GM19351 (cell line): ENCODE measurements around the gene AJAP1.
"Not testable (repeated sequence)": the region's sequence is repeated elsewhere in the genome, so short reads cannot be mapped to it uniquely, and the experiment has no call there.

Experiments used
- ATAC-seq: cut with Tn5 transposase; IDR thresholded peaks from one replicate; pipeline ENCODE4 v1.9.1; 2021; ENCODE audit warnings: mild to moderate bottlenecking, moderate library complexity; ENCODE audit not compliant: unreplicated experiment

AJAP1 gene

DNA sequence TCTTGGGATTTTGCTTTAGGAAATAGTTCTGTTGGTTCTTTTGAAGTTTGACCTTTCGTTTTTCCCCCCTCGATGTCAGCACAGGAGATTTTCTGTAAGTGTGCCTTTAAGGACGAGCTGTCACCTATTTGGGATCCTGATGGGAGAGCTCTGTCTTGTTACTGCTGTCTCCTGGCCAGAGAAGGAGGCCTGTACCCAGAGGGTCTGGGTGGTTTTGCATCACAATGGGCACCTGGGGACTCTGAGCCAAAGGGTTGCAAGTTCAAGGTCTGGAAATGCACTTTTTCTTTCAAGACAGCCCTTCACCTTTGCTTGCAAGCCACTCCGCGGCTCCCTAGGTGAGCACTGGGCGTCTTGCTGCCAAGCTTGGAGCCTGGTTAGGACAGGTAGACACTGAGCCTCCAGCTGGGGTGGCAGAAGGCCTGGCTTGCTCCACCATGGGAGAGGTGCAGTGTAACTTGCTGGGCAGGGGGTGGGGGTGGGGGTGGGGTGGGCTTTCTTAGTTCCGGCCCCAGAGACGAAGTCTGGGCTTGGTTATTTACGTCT, 2.9 kb downstream of the AJAP1 start:
- no peak for ATAC-seq

DNA sequence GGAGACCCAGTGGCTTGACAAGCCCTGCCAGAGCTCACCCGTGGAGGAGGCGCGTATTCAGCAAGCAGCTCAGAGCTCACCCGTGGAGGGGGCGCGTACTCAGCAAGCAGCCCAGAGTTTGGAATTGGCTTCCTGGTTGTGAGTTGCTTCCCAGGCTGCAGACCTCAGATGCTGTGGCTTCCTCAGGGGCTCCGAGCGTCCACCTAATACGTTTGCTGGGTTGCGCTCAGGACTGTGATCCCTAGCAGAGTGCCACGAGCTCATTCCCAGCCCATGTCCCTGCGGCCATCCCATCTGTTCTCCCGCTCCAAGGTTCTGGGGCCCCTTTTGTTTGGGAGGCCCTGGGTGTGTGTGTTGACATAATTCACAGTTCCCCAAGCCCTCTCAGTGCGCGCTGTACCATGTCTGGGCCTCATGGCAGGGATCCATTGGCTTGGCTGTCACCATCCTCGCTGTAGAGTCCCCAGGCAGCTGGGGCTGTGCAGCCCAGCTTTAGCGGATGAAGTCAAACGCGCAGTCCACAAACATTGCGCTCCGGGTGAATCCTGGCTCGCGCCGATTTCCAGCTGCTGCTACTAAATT, 3.6 kb downstream of the AJAP1 start:
- ATAC-seq = no peak

DNA sequence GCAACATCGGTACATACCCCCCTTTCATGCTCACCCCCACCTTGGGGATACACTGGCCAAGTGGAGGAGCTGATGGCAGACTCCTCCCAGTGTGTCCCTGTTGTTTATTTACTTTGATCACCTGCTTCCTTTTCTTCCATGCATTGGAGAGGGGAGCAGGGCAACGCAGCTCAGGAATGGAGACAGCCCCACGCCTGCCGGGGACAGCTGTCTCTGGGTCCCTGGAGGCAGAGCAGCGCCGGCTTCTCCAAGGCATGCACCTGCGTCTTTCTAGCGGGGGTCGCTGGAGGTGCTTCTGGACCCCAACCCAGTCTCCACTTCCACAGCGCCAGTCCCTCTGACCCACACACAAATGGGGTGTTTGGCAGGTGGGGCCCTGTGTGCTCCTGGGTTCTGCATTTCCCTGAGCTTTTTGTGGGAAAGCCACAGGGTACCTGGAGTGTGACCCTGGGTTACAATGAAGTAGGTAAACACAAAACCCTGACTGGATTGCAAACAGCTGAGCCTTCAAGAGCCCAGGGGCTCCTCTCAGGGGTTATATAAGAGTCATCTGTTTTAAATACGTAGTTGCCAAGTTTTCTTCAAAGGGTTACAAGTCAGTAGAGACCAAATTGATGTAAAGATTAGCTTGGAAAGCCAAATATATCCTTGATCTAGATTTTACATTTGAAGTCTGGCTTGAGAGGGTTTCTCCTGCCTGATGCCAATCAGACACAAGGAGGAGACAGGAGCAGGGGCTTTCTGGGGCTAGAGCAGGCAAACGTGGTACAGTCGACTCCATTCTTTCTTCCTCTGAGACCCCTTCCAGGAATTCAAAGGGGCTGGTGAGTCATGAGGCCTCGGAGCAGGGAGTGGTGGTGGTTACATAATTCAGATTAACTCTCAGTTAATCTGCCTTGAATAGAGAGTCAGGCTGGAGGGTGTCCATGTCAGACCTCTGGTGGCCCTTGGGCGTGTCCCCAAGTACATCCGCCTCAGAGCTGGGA, 4.5 kb downstream of the AJAP1 start:
- no peak for ATAC-seq

GRCh38 chr1:4660917-4661594, 6.6 kb downstream of the AJAP1 start:
- ATAC-seq = no peak

DNA sequence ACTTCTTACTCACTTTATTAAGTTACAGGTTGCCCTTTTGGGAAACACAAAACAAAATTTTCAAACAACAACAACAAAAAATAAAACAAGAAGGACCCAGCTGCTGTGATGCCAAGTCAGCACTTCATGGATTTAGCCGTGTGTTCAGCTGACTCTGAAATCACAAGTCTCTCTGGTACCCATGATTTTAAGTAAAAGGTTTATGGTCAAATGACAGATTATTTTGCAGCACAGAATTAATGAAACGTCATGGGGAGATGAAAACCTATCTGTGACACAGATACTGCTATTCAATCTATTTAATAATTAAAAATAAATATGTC, 7.1 kb downstream of the AJAP1 start:
- no peak for ATAC-seq

GRCh38 chr1:4662168-4662567, 7.8 kb downstream of the AJAP1 start:
- no peak for ATAC-seq

- ATAC-seq = no peak
Measured at GRCh38 chr1:4662723-4663122, 8.3 kb downstream of the AJAP1 start.

DNA sequence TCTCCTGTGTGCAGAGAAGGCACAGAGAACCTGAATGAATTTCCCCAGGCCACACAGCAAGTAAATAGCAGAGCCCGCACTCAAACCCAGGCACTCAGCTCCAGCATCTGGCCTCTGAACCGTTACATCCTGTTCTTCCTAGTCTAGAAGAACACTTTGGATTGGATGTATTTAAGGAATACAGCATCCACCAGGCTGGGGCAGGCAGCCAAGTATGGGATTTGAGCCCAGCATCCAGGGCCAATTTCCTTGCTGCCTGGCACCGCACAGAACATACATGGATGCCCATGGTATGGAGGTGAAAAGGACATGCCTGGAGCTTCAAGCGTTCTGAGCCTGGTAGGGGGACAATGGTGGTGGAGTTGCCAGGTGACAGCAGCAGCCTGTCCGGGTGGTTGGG, 9.7 kb downstream of the AJAP1 start:
- no peak for ATAC-seq

DNA sequence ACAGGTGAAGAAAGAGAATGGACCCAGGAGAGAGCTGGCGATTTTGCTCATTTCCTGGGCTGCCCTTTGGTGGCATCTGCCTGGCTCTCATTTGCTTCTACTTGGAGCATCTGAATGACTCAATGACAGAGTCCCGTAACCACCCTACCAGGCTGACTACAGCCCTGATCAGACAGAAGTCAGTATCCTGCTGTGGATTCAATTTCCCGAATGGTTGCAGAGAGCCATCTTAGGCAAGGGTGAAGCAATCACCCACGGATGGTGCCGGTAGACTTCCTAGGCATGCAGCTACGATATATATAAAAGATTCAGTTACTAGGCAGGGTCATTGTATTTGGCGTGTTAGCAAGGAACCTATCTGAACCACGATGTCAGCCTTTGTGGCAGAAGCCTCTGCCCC, 10.2 kb downstream of the AJAP1 start:
- no peak for ATAC-seq

- no peak for ATAC-seq
Measured at GRCh38 chr1:4665456-4665855, 11.0 kb downstream of the AJAP1 start.

DNA sequence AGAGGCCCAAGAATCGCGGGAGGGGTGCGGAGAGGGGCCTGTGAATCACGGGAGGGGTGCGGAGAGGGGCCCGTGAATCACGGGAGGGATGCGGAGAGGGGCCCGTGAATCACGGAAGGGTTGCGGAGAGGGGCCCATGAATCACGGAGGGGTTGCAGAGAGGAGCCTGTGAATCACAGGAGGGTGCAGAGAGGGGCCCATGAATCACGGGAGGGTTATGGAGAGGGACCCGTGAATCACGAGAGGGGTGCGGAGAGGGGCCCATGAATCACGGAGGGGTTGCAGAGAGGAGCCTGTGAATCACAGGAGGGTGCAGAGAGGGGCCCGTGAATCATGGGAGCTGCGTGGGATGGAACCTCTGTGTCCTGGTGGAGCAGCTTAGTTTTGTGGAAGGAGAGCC, 12.3 kb downstream of the AJAP1 start:
- not testable (repeated sequence) for ATAC-seq

- ATAC-seq = no peak
Measured at GRCh38 chr1:4668743-4669700, 14.6 kb downstream of the AJAP1 start.

- ATAC-seq = no peak
Measured at GRCh38 chr1:4670265-4670664, 15.9 kb downstream of the AJAP1 start.

DNA sequence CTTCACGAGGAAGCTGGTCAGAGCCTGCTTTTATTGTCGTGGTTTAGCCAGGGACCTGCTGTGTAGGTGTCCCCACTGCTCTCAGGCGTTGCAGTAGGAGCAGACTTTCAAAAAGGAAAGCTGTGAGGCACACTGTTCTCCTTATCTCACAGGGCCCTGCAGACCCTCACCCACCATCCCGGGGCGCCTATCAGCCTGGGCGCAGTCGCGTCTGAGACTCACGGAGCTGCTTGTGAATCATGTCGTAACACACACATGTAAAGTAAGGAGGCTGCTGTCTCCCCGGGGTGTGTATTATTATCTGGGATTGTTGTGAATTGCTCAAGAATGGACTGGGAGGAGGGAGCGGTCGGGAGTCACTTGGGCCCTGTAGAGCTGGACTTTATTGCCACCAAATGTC, 17.4 kb downstream of the AJAP1 start:
- ATAC-seq = no peak

- ATAC-seq = no peak
Measured at GRCh38 chr1:4673494-4673893, 19.1 kb downstream of the AJAP1 start.

GRCh38 chr1:4674117-4674516, 19.7 kb downstream of the AJAP1 start:
- ATAC-seq = no peak

- no peak for ATAC-seq
Measured at GRCh38 chr1:4674676-4675075, 20.3 kb downstream of the AJAP1 start.

DNA sequence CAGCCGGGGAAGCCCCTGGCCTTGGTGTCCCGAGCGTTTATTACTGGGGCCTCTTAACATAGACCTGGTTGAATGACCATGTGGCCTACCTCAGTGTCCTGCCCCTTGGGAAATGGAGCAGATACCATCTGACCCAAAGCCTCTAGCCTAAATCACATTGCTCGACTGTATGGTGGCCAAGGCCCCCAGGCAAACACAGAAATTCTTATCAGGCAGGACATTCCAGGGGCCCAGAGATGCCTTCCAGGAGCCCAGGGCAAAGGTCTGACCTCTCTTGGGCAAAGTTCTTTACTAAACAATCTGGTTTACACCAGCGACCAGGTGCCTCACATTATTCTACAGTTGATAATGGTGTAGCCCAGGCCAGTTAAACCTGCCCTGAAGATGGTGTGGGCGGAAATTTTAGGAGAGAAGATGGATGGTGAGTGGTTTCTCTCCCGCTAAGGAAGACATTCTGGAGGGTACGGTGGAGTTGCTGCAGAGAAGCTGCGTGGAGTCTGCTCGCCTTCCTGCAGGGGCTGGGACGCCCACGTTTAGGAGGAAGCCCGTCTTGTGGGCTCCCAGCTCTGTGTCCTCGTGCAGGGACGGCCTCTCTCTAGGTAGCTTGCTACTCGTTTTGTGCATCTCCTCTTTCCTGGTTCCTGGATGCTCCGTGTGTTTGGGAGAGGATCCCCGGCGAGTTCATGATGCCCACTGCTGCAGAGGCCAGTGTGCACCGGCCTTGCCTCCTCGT, 21.2 kb downstream of the AJAP1 start:
- ATAC-seq = no peak

- no peak for ATAC-seq
Measured at GRCh38 chr1:4676253-4676652, 21.8 kb downstream of the AJAP1 start.

DNA sequence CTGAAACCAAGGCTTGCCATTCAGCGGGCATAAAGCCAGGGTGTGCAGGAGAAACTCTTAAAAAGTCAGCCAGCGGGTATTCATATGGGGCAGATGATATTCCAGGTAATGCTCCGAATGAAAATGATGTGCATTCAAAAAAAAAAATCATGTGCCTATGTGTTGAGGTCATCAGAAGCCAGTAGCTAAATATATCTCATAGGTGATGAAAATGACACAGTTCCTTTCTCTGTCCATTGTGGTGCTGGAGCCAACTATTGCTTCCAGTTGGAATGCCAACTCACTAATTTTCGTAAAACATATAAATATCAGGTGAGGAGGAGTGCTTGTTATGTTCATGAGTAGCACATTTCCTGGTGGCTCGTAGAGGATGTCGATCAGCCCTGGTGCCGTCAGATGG, 23.2 kb downstream of the AJAP1 start:
- ATAC-seq = no peak
